HepG2 (cell line): Measurements from ENCODE around the gene ZBTB20. TPM values are rescaled to one million over a fixed set of nuclear protein-coding genes. Genes with fewer than 3 reads are reported as not detected.

Experiments used
- ATAC-seq: fragments of 200-7000 bp; cut with Tn5 transposase; 3 replicates; pipeline ENCODE4 v1.9.1; 2020; ENCODE audit warnings: mild to moderate bottlenecking, moderate library complexity
- BruUV-seq: library from RNA; stranded (reverse); fragments of 400-500 nt; replicated peaks from 2 replicates; lab custom pipeline; 2021; lab: Mats Ljungman, UMichigan
- CTCF ChIA-PET: fragments of 300-600 bp; formaldehyde crosslinking; extraction: SDS; loops from one replicate; lab custom pipeline; 2021; ENCODE audit warnings: low total read pairs, inconsistent platforms, low intra/inter-chr PET ratio; lab: Yijun Ruan, JAX
- POLR2A ChIA-PET: fragments of 350-600 bp; sonication (Branson Sonifier 250); formaldehyde crosslinking; loops from one replicate; lab custom pipeline; 2020; ENCODE audit warnings: antibody characterized with exemption, inconsistent platforms; lab: Yijun Ruan, JAX
- DNase-seq: peaks from one replicate; pipeline ENCODE4 v3.0.0-alpha.2; 2015; ENCODE audit warnings: low spot score
- FAIRE-seq: peaks from 3 replicates; lab custom pipeline; 2011; peaks lifted over from hg19 to GRCh38; lab: Jason Lieb, UNC
- H2AFZ ChIP-seq: one replicate; pipeline ENCODE4 v1.6.1; 2011; ENCODE audit warnings: low read length, inconsistent platforms
- H3K27ac ChIP-seq: fragments of 300-600 bp; 3 replicates; pipeline ENCODE4 v1.8.0; 2011; ENCODE audit warnings: mixed run types, mild to moderate bottlenecking, mixed read lengths, low read length, inconsistent platforms; ENCODE audit not compliant: insufficient read depth; ENCODE audit errors: extremely low read length
- H3K27me3 ChIP-seq, 2 experiments: fragments of 200-600 bp in 1 of 2; 2 replicates in 1 of 2; 3 replicates in 1 of 2; pipeline versions ENCODE4 v1.6.0 to v1.8.0; 2011; ENCODE audit warnings: low read length in 2 of 2, mild to moderate bottlenecking in 2 of 2, moderate library complexity in 2 of 2, inconsistent platforms in 1 of 2; ENCODE audit not compliant: insufficient read depth in 2 of 2, control insufficient read depth in 1 of 2
- H3K36me3 ChIP-seq, 2 experiments: fragments of 200-600 bp in 1 of 2; replicated peaks in 1 of 2; 2 replicates in 1 of 2; 3 replicates in 1 of 2; pipeline versions ENCODE4 v1.5.1 to v1.8.0; 2011; ENCODE audit warnings: low read length in 2 of 2, inconsistent platforms in 1 of 2; ENCODE audit not compliant: insufficient read depth in 2 of 2, control insufficient read depth in 1 of 2
- H3K4me1 ChIP-seq: 2 replicates; pipeline ENCODE4 v1.5.1; 2012; ENCODE audit warnings: low read length, inconsistent platforms; ENCODE audit not compliant: insufficient read depth
- H3K4me2 ChIP-seq: 2 replicates; pipeline ENCODE4 v1.6.0; 2011; ENCODE audit warnings: low read depth, low read length, inconsistent platforms
- H3K4me3 ChIP-seq, 3 experiments: fragments of 200-600 bp in 1 of 3; sonication (generic), shearing (Covaris generic) in 1 of 3; replicated peaks in 1 of 3; 2 replicates each; pipeline ENCODE4 v1.5.1; 2011 to 2016; ENCODE audit warnings: low read length in 3 of 3, inconsistent platforms in 2 of 3, low read depth in 2 of 3, mild to moderate bottlenecking in 2 of 3, control low read depth in 1 of 3, mixed read lengths in 1 of 3; ENCODE audit not compliant: insufficient read depth in 1 of 3
- H3K79me2 ChIP-seq: one replicate; pipeline ENCODE4 v1.6.1; 2011; ENCODE audit warnings: low read length, inconsistent platforms; ENCODE audit not compliant: insufficient read depth
- H3K9ac ChIP-seq: 2 replicates; pipeline ENCODE4 v1.6.0; 2011; ENCODE audit warnings: mild to moderate bottlenecking, low read depth, low read length, inconsistent platforms; ENCODE audit not compliant: insufficient read depth
- H3K9me3 ChIP-seq: 2 replicates; pipeline ENCODE4 v1.5.1; 2012; ENCODE audit warnings: mild to moderate bottlenecking, low read length
- H4K20me1 ChIP-seq: 2 replicates; pipeline ENCODE4 v1.6.0; 2011; ENCODE audit warnings: inconsistent platforms, mild to moderate bottlenecking, low read length, moderate library complexity; ENCODE audit not compliant: insufficient read depth
- CEBPG ChIP-seq: IDR thresholded peaks from 2 replicates; pipeline ENCODE4 v1.6.1; 2016
- ERF ChIP-seq: IDR thresholded peaks from 2 replicates; pipeline ENCODE4 v1.6.1; 2018; ENCODE audit warnings: missing biosample characterization, missing genetic modification reagents
- GLMP ChIP-seq: sonication (generic); formaldehyde crosslinking; IDR thresholded peaks from 2 replicates; pipeline ENCODE4 v1.9.0; 2021; ENCODE audit warnings: missing genetic modification reagents, mild to moderate bottlenecking, borderline replicate concordance
- HMG20A ChIP-seq: IDR thresholded peaks from 2 replicates; pipeline ENCODE4 v1.6.1; 2016; ENCODE audit warnings: borderline replicate concordance
- MAFF ChIP-seq: IDR thresholded peaks from 2 replicates; pipeline ENCODE4 v1.6.1; 2011; ENCODE audit warnings: low read depth, low read length, improper control_type of control experiment
- ONECUT2 ChIP-seq: sonication (generic); formaldehyde crosslinking; IDR thresholded peaks from 2 replicates; pipeline ENCODE4 v1.4.0; 2020; ENCODE audit warnings: missing genetic modification reagents
- POGK ChIP-seq: sonication (generic); formaldehyde crosslinking; conservative IDR thresholded peaks from 2 replicates; pipeline ENCODE4 v1.8.0; 2022; ENCODE audit warnings: mild to moderate bottlenecking, moderate library complexity, missing genetic modification reagents
- SMAD9 ChIP-seq: sonication (generic); formaldehyde crosslinking; IDR thresholded peaks from 2 replicates; pipeline ENCODE4 v1.5.1; 2020; ENCODE audit warnings: mild to moderate bottlenecking, missing genetic modification reagents
- SNAI1 ChIP-seq: sonication (generic); formaldehyde crosslinking; IDR thresholded peaks from 2 replicates; pipeline ENCODE4 v1.5.0; 2020; ENCODE audit warnings: mild to moderate bottlenecking, missing genetic modification reagents, borderline replicate concordance
- WGBS: methylation state at CpG from one replicate; pipeline ENCODE4 v1.1.6; 2017; ENCODE audit warnings: low lambda C conversion rate; 5-methylcytosine and 5-hydroxymethylcytosine counted together
- in situ Hi-C: cut with HindIII; loops from 2 replicates; pipeline ENCODE4 v1.10.0; 2017; ENCODE audit warnings: low pct_unique_long_range_greater_than_20kb; ENCODE audit not compliant: extremely low pct_ligation_motif_present
- intact Hi-C: fragments of 100-400 bp; cut with micrococcal nuclease; formaldehyde crosslinking; loops from one replicate; pipeline ENCODE4 v1.10.0; 2022; ENCODE audit not compliant: unreplicated experiment
- polyA plus RNA-seq, 8 experiments: library from polyadenylated mRNA; depleted of rRNA in 3 of 8; stranded (reverse) in 7 of 8; unstranded in 1 of 8; fragments of >200 nt; fragmentation: Illumina TruSeq in 4 of 8; extraction: Trizol in 4 of 8; gene quantifications; 2 replicates each; pipeline versions ENCODE4 v1.2.1 to v1.2.3, GENCODE V29; 2011 to 2016; ENCODE audit warnings: low read depth in 4 of 8, missing spikeins in 1 of 8, mixed read lengths in 1 of 8; ENCODE audit not compliant: insufficient read depth in 1 of 8
- total RNA-seq, 5 experiments: library from RNA; depleted of rRNA; stranded (reverse); fragments of >200 nt; fragmentation: Illumina TruSeq; extraction: Trizol; gene quantifications; 2 replicates each; pipeline ENCODE4 v1.2.3, GENCODE V29; 2016; ENCODE audit warnings: low read depth in 1 of 5
- TF ChIP-seq, protein P1 (sequence below): sonication (generic); formaldehyde crosslinking; IDR thresholded peaks from 2 replicates; pipeline ENCODE4 v1.8.0; 2022; ENCODE audit warnings: missing genetic modification reagents, low read depth, mild to moderate bottlenecking, borderline replicate concordance

ZBTB20 gene
- total and polyA plus RNA-seq, 2 of the 13 experiments (the other 11 are each of a cell fraction or from before 2014, with no cell fraction given) = 1.9 to 8.8 TPM

GRCh38 chr3:114690911-114691310 is 456.2 kb downstream of the ZBTB20 start:
- H3K9me3 ChIP-seq = no peaks in the 10 kb centered on the region
- in situ Hi-C loops = no loop called here

More at GRCh38 chr3:114690911-114691310, 456.2 kb downstream of the ZBTB20 start:
- H4K20me1 ChIP-seq = no peaks in the 10 kb centered on the region
- WGBS = 91% methylated on average over 1 of the region's 1 CpG
- no peaks in the 10 kb centered on the region for H3K4me1 ChIP-seq
- H3K4me3 ChIP-seq = no peak overlapping the region
- ChIA-PET CTCF (no interaction called here), POLR2A (no interaction called here)
- no TSS peak for BruUV-seq
- H3K4me2 ChIP-seq = no peak overlapping the region
- H3K79me2 ChIP-seq = no peaks in the 10 kb centered on the region
- ATAC-seq (no peak), DNase-seq (no peak), FAIRE-seq (no peak)
- H3K9ac ChIP-seq = no peak overlapping the region
- no peak overlapping the region for H2AFZ ChIP-seq
- H3K27me3 ChIP-seq = no peaks in the 10 kb centered on the region
- TF ChIP-seq ONECUT2 = no peak
- no peak for TF ChIP-seq SNAI1 (CRISPR knock-in tag)
- no peak for TF ChIP-seq ERF (CRISPR knock-in tag)
- no peak for TF ChIP-seq GLMP (CRISPR knock-in tag)
- TF ChIP-seq SMAD9 = no peak
- TF ChIP-seq HMG20A (CRISPR knock-in tag) = no peak
- no peak for TF ChIP-seq CEBPG (CRISPR knock-in tag)
- TF ChIP-seq, protein P1, sequence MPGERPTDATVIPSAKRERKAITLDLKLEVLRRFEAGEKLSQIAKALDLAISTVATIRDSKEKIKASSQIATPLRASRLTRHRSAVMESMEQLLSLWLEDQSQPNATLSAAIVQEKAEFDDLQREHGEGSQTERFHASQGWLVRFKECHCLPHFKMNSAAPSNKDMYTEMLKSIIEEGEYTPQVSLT = no peak
- no peak for TF ChIP-seq POGK (CRISPR knock-in tag)
- no peak for TF ChIP-seq MAFF
- H3K27ac ChIP-seq = no peak overlapping the region
- intact Hi-C loops = no loop called here
- H3K36me3 ChIP-seq = no peaks in the 10 kb centered on the region
